Measurements from ENCODE around the gene UFSP1.

UFSP1 gene

DNA sequence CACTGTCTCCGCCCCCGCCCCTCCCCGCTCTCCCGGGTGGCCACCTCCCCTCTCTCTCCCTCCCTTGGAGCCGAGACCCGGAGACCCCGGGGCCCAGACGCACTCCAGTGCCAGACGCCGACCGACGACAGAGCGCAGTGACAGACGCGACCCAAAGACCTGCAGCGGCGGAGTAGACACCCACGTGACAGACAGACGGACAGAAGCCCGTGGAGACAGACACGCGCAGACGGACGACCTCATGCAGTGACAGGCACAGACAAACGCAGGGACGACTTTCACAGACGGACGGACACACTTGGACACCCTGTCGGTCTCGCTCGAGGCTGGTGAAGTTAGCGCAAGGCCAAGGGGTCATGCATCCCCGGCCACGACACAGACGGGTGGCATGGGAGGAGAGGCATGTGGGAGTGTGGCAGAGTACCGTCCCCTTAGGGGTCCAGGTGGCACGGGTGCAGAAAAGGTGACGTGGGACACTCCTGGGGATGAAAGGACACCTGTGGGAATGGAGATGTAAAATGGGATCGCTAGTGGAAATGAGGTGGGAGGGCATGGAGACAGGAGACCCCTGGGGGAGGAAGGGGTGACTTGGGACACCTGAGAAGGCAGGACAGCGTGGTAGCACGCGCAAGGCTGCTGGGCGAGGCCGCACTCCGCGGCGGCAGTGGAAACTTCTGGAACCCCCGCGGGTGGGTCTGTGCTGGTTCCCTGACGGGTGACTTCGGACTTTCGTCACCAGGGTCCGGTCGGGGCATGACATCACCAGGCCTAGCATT lies 6.6 kb upstream of the UFSP1 start:
- DNase-seq (ENCODE audit: low spot score), result peak; percentile 38

DNA sequence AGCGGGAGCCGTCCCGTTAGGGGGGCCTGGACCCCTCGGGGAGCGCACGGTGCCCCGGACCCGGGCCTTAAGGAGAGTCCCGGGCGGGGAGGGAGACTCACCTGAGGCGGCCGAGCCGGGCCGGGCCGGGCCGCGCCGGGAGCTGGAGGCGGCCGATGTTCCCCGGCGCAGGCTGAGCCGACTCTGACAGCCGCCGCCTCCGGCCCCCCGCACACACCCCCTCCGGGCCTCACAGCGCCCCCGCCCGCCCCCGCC lies 6.1 kb upstream of the UFSP1 start, which contains the start of gene ACHE:
Gene ACHE, minus strand, starts transcription at position 188 of the 255 bp plus-strand sequence. CDS start 1,656 bp downstream, outside the sequence.
- DNase-seq (ENCODE audit: low spot score), result no peak

DNA sequence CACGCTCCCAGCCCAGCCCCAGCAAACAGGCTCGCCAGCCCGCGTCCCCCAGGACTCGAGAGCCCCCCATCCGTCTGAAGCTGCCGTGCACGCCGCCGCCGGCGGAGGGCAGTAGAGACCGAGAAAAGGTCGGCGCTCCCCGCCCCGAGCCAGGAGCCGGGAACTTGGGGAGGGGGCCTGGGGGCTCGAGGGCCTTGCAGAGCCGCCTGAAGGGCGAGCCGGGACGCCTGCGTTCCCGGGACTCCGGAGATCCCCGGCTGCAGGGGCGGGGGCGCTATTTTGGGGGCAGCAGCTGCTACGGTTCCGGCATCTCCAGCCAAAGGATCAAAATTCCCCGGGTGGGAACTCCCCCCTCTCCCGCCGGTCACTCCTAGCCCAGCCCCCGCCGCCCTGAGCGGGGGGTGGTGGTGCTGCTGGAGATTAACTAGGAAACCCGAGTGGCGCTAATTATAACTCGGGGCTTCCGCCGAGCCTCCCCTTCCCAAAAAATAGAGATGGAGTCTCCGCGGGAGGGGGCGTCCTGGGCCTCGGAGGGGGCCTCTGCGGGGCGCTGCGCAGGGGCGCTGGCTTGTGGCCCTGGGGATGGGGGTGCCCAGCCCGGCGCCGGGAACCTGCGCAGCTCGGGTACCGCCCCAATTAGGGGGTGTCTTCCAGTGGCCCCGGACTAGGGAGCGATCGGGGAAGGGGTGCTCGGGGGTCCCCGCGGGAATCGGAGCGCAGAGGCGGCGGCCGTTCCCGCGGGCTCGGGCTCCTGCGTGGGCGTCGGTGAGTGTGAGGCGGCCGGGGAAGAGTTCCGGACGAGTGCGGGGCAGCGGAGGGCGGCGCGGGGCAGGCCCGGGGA lies 5.6 kb upstream of the UFSP1 start:
- peak; percentile 75 for DNase-seq (ENCODE audit: low spot score)

DNA sequence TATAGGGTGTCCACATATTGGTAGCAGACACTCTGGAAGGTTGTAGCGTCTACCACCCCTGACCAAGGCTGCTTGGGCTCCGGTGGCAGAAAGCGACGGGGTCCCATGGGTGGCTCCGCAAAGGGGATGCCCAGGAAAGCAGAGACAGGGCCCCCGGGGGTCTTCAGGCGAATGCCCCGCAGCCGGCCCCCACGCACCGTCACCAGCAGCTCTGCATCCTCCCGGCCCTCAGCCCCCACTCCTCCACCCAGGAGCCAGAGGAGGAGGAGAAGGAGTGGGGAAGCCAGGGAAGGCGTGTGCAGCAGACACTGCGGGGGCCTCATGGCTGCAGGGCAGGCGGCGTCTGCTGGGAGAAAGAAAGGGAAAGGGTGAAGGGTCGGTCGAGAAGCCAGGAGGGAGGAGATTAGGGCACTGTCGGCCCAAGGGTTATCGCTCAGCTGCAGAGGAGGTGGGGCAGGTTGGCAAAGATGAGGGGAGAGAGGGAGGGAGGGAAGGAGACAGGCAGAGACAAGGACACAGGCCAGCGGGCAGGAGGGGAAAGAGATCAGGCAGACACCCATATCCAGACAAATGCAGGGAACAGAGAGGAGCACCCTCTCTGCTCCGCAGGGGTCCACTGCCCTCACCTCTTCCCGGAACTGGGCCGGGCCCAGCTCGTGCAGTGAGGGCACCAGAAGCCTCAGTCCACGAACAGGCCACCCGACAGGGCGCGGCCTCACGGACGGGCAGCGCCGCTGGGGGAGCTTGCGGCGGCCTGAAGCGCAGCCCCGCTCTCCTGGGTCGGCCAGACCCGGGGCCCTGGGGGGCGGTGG lies 4.6 kb upstream of the UFSP1 start:
- DNase-seq (ENCODE audit: low spot score), result peak; percentile 23

DNA sequence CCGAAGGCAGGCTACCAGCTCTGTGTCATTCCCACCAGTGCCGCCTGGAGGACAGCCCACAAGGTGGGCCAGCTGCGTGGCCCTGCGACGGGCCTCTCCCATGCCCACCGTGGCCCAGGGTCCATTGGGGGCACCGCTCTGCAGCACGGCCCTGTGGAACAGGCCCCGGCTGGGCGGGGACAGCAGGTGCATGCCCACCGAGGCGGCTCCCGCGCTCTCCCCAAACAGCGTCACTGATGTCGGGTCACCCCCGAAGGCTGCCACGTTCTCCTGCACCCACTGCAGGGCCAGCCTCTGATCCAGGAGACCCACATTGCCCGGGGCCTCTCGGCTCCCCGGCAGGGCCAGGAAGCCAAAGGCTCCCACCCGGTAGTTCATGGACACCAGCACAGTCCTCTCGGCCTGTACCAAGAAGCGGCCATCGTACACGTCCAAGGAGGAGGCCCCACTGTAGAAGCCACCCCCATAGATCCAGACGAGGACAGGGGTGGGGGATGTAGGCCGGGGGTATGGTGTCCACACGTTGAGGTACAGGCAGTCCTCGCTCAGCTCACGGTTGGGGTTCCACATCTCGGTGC lies 3.9 kb upstream of the UFSP1 start:
- DNase-seq (ENCODE audit: low spot score), result no peak

DNA sequence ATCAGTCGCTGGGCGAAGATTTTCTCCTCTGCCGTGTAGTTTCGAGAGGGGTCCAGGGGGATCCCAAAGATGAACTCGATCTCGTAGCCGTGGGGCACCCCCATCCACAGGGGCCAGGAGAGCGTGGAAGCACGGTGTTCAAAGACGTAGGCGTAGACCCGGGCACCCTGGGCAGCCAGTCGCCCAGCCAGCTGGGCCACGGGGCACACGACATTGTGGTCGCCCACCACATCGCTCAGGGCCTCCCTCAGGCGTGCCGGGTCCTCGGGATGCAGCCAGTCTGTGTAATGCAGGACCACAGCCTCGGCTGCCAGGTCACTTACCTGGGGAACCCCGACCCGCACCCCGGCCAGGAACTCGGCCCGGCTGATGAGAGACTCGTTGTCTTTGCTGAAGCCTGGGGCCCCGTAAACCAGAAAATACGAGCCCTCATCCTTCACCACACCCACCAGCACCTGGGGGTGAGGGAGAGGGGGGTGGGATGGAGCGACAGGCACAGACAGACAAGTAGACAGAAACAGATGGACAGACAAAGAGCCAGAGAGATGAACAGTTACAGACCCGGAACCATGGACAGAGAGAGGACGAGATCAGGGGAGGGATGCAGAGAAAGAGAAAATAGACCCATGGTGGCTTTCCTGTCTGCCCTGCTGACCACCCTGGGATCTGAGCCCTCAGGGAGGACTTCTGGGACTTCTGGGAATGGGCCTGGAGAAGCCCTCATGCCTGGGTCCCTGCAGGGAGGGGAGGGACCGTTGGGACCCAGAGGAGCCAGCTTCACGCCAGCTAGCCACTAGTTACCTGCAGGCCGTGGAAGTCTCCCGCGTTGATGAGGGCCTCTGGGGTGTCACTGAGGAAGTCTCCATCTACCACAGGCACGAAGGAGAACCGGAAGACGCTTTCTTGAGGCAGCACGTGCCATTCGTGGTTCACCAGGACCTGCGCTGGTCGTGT lies 3.1 kb upstream of the UFSP1 start:
- DNase-seq (ENCODE audit: low spot score), result no peak

DNA sequence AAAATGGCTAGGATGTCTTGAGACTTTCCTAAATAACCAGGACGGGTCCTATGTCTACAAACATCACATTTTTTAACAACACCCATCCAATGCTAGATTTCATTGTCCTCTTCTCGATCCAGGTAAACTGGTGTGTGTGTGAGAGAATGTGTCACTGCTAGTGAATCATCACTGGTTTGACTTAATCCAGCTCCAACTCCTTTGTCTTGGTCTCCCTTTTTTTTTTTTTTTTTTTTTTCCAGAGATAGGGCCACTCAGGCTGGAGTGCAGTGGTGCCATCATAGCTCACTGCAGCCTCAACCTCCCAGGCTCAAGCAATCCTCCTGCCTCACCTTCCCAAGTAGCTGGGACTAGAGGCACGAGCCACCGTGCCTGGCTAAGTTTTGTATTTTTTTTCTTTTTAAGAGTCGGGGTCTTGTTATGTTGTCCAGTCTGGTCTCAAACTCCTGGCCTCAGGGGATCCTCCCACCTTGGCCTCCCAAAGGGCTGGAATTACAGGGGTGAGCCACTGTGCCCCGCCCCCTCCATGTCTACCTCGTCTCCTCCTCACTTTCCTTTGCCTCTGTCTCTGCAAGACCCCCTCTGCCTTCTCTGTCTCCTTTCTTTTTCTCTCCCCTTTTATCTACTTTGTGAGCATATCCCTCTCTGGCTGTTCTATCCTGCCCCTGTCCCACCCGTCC lies 2.2 kb upstream of the UFSP1 start:
- DNase-seq (ENCODE audit: low spot score), result no peak

DNA sequence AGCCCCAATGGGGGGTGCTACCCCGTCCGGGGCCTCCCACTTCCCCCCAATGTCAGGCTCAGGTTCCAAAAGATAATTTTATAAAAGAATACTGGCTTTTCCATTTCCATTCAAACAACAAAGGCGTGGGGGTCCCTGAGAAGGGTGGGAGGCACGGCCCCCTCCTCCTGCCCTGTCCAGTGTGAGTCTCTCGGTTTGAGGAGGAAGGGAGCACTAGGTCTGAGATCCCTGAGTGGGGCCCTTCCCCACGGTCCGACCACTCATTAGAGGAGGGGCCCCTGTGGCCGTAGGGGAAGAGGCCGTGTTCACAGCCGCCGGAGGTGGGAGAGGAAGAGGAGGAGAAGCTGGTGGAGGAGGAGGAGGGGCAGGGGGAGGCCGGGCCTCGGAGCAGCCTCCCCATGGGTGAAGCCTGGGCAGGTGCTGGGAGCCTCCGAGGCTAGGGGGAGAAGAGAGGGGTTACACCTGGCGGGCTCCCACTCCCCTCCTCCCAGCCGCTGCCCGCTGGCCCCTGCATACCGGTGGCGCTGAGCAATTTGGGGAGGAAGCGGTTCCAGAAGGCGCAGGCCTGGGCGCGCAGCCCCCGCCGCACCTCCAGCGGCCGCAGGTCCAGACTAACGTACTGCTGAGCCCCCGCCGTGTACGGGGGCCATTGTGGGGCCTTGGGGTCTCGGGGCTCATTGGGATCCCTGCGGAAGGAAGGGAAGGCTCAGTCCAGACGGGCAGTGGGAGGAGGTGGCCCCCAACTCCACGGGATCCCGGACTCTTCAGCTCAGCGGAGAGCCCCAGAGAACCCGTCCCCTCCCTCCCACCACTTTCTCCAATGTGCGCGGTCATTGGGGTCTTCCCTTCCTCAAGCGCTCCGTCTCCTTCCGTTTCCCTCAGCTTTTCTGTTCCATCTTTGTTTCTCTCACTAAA lies 1.4 kb upstream of the UFSP1 start:
- no peak for DNase-seq (ENCODE audit: low spot score)

DNA sequence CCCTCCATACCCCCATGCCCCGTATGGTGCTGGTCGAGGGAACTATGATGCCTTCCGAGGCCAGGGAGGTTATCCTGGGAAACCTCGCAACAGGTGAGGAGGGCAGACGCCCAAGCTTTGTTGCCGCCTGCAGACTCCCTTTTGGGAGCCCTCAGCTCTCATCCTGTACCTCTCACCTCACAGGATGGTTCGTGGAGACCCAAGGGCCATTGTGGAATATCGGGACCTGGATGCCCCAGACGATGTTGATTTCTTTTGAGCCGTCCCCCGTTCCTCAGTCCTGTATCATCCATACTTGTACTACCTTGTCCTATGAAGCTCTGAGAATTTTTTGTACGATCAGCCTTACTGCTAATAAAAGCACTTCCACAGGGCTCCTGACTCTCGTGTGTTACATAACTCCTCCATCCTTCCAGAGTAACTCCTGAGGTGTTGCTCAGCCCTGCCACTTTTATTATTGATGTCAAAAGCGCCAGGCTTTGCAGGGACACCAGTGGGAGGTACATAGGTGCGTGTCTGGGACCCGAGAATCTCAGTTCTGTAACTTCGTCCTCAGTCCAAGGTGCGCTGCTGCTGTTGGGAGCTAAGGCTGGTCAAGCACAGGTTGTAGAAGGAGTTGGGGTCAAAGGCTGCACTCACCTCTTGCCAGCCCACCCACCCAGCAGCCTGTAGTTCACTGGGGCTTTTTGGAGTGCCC lies 1.1 kb downstream of the UFSP1 start:
- DNase-seq (ENCODE audit: low spot score), result no peak

DNA sequence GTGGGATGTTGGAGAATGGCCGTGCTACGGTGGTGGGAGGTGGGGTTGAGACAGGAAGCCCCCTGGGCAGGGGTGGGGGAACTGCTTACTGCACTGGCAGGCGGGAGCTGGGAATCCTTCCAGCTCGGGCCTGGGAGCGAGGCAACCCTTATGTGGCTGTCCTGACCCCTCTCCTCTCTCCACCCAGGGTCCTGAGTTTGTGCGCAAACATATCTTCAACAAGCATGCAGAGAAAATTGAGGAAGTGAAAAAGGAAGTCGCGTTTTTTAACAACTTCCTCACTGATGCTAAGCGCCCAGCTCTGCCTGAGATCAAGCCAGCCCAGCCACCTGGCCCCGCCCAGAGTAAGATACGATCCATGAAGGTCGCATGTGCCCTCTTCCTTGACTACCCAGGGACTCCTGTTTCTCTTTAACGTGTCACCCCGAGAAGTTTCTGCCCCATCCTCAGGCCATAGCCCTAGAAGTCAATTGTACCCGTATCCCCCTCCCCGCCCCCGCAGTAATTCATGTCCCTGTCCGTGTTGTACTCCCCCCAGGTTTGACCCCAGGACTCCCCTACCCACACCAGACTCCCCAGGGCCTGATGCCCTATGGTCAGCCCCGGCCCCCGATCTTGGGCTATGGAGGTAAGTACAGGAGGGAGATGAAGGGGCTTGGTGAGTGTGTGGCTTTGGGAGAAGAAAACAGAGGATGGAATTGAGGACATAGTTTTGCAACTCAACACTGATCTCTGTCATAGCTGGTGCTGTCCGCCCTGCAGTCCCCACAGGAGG lies 1.8 kb downstream of the UFSP1 start:
- peak; percentile 96 for DNase-seq (ENCODE audit: low spot score)

DNA sequence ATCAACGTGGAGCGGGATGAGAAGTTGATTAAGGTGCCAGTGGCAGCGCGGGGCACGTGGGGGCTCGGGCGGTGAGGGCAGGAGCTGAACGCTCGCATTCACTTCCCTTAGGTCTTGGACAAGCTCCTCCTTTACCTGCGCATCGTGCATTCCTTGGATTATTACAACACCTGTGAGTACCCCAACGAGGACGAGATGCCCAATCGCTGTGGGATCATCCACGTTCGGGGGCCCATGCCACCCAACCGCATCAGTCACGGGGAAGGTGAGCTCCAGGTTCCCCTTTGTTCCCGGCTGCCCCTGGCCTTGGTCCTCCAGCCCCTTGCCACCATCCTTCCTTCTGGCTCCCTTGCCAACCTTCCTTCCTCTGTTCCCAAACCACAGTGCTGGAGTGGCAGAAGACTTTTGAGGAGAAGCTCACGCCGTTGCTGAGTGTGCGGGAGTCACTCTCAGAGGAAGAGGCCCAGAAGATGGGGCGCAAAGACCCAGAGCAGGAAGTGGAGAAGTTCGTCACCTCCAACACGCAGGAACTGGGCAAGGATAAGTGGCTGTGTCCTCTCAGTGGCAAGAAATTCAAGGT lies 2.5 kb downstream of the UFSP1 start:
- DNase-seq (ENCODE audit: low spot score), result no peak

DNA sequence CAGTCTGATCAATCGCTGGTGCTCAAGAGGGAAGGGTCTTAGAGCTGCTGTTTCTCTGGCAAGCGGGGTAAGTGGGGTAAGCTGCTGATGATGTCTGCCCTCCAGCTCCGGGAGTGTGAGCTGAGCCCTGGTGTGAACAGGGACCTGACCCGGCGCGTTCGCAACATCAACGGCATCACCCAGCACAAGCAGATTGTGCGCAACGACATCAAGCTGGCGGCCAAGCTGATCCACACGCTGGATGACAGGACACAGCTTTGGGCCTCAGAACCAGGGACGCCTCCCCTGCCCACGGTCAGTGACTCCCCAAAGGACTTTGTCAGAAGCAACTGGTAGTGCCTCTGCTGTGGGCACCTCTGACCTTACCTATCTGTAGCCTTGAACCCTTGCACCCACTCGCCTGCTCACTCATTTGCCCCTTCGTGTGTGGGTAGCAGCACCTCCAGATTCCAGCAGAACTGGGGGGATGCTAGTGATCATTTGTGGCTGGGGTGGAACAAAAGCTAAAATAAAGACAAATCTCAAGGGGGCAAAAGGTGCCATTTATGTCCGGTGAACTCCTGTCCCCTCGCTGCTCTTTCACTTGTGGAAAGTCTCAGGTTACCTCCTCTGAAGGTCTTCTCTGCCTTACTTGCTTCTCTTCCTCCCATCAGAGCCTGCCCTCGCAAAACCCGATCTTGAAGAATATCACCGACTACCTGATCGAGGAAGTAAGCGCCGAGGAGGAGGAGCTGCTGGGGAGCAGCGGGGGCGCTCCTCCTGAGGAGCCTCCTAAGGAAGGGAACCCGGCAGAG lies 3.2 kb downstream of the UFSP1 start:
- DNase-seq (ENCODE audit: low spot score), result no peak

DNA sequence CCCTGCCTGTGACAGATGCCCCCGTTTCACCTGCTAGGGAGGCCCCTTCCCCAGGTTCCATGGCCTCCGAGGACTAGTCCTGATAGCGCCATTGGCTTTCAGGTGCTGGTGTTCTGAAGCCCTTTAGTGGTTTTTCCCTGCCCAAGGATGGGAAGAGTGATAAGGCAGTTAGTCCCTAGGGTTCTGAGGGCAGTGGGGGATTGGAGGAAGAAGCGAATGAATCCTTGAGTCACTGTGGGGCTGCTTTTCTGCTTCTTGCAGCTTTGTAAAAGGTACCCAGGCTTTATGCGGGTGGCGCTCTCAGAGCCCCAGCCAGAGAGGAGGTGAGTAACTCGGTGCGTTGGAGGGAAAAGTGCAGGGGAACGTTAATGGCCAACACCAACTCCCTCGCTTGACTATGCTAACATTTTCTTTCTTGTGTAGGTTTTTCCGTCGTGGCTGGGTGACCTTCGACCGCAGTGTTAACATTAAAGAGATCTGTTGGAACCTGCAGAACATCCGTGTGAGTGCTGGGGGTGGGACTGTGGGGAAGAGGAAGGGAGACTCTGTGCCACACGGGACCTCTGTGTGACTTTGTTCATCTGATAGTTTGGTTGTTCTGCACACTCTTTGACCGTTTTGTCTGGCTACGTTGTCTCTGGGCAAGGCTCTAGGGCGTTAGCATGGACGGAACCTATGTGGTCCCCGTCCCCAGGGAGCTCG lies 3.9 kb downstream of the UFSP1 start:
- no peak for DNase-seq (ENCODE audit: low spot score)

DNA sequence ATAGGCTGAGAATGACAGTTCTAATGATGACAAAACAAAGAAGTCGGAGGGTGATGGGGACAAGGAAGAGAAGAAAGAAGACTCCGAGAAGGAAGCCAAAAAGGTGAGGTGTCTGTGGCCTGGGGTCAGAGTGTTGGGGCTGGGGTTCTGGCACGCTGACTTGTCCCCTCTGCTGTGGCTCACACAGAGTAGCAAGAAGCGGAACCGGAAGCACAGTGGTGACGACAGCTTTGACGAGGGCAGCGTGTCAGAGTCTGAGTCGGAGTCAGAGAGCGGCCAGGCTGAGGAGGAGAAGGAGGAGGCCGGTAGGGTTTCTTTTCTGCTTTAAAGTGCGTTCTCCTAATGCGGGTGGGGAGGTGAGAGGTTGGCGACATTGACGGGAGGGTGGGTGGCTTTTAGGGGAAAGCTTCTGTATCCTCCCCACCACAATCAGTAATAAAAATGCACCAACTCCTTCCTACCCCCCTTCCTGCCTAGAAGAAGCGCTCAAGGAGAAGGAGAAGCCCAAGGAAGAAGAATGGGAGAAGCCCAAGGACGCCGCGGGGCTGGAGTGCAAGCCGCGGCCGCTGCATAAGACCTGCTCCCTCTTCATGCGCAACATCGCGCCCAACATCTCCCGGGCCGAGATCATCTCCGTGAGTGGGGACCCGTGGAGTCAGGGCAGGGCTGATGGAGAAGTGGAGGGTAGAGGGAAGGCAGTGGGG lies 4.6 kb downstream of the UFSP1 start:
- DNase-seq (ENCODE audit: low spot score), result no peak

DNA sequence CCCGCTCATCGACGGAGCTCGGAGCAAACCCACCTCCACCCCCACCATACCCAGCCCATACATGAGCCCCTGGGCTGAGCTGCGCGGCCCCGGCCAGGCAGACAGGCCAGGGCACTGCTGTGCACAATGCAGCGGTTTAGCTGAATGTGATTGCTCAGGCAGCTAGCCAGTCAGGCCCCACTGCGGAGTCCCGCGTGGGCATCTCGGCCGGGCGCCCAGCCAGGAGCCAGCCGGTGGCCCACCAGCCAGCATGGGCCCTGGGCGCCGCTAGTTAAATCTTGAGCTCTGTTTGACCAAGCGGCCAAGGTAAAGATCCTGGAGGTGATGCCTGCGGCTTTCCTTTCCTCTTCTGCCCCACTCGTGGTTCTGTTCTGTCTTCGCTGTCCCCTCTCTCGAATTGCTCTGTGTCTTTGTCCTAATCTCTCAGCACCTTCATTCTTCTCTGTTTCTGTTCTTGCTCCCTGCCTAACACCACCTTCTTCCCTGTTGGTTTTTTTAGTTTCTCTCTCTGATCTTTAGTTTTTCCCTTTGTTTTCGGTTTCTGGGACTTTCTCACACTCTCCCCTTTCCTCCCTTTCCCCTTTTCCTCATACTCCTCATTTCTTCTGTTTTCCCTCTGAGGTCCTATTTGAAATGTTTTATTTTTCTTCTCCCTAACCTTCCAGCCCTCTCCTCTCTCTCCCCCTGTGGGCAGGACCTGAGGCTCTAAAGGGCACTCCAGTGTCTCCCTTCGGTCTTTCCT lies 6.6 kb downstream of the UFSP1 start:
- no peak for DNase-seq (ENCODE audit: low spot score)

Data from NAMALWA (cell line).